ENCODE data around the gene ERAL1. TPM values are rescaled to one million over a fixed set of nuclear protein-coding genes. Genes with fewer than 3 reads are reported as not detected.

ERAL1 gene
- total and polyA plus RNA-seq, 2 donors (not counting 1 experiment from before 2014, with no cell fraction given), result 25.4 to 39.0 TPM

DNA sequence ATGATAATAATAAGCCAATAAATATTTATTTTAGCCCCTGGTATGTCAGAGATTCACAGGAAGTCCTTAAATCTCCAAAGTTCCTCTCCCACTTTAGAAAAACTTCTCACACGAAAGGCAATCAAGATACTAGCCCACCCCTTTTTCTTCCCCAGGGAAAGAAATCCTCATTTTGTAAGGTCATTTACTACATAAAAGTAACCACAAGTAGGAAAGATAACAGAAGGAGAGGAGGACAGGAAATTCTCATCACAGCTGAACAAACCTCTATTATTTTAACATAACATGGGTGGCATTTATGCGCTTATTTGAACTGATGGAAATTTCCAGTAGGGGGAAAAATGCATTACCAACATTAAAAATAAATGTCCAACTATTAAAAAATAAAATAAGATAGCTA is 15.6 kb upstream of the ERAL1 start:
- Histone ChIP-seq H3K36me3 (ENCODE audit: control insufficient read depth, insufficient read depth, low read length) (no peaks in the 10 kb centered on the region), H3K4me1 (ENCODE audit: control insufficient read depth, extremely low read depth, insufficient read depth, low read length) (no peaks in the 10 kb centered on the region), H3K79me2 (ENCODE audit: control insufficient read depth, insufficient read depth, low read length) (peaks cover 37% of the 10 kb centered on the region), H3K4me3 (replicated peaks in 1 of 4; ENCODE audit: control extremely low read depth in 1 of 4, insufficient read depth in 1 of 4, low read depth in 3 of 4, low read length in 4 of 4) (no peak overlapping the region), H3K9ac (ENCODE audit: insufficient read depth, low read length) (no peak overlapping the region), H4K20me1 (ENCODE audit: control insufficient read depth, extremely low read depth, insufficient read depth, low read length) (no peaks in the 10 kb centered on the region), H3K4me2 (ENCODE audit: extremely low read depth, insufficient read depth, low read length) (no peak overlapping the region), H3K27ac (ENCODE audit: insufficient read depth, low read length) (no peak overlapping the region), H3K9me3 (ENCODE audit: control insufficient read depth, insufficient read depth, low read depth, low read length) (no peaks in the 10 kb centered on the region), H3K27me3 (ENCODE audit: control insufficient read depth, insufficient read depth, low read length) (no peaks in the 10 kb centered on the region), H2AFZ (ENCODE audit: low read length) (no peak overlapping the region)
- TF ChIP-seq EZH2 (IDR thresholded peaks at IDR 0.05; ENCODE audit: low read length, missing control alignments), result no peak
- TF ChIP-seq, protein P1, sequence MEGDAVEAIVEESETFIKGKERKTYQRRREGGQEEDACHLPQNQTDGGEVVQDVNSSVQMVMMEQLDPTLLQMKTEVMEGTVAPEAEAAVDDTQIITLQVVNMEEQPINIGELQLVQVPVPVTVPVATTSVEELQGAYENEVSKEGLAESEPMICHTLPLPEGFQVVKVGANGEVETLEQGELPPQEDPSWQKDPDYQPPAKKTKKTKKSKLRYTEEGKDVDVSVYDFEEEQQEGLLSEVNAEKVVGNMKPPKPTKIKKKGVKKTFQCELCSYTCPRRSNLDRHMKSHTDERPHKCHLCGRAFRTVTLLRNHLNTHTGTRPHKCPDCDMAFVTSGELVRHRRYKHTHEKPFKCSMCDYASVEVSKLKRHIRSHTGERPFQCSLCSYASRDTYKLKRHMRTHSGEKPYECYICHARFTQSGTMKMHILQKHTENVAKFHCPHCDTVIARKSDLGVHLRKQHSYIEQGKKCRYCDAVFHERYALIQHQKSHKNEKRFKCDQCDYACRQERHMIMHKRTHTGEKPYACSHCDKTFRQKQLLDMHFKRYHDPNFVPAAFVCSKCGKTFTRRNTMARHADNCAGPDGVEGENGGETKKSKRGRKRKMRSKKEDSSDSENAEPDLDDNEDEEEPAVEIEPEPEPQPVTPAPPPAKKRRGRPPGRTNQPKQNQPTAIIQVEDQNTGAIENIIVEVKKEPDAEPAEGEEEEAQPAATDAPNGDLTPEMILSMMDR (conservative IDR thresholded peaks at IDR 0.05 in 1 of 2, IDR thresholded peaks at IDR 0.05 in 1 of 2; ENCODE audit: low read depth in 1 of 2, low read length in 2 of 2), result no peak
- DNase-seq (ENCODE audit: low read depth in 2 of 2), result no peak

- Histone ChIP-seq H3K4me1 (ENCODE audit: control insufficient read depth, extremely low read depth, insufficient read depth, low read length) (no peaks in the 10 kb centered on the region), H3K9me3 (ENCODE audit: control insufficient read depth, insufficient read depth, low read depth, low read length) (no peaks in the 10 kb centered on the region), H4K20me1 (ENCODE audit: control insufficient read depth, extremely low read depth, insufficient read depth, low read length) (no peaks in the 10 kb centered on the region), H3K36me3 (ENCODE audit: control insufficient read depth, insufficient read depth, low read length) (no peaks in the 10 kb centered on the region), H3K27me3 (ENCODE audit: control insufficient read depth, insufficient read depth, low read length) (no peaks in the 10 kb centered on the region), H2AFZ (ENCODE audit: low read length) (peak overlapping the region; percentile 85), H3K79me2 (ENCODE audit: control insufficient read depth, insufficient read depth, low read length) (peaks cover 32% of the 10 kb centered on the region), H3K9ac (ENCODE audit: insufficient read depth, low read length) (no peak overlapping the region), H3K4me2 (ENCODE audit: extremely low read depth, insufficient read depth, low read length) (peak overlapping the region; percentile 92), H3K4me3 (replicated peaks in 1 of 4; ENCODE audit: control extremely low read depth in 1 of 4, insufficient read depth in 1 of 4, low read depth in 3 of 4, low read length in 4 of 4) (peak overlapping the region; percentile 82 to 98 (median 89)), H3K27ac (ENCODE audit: insufficient read depth, low read length) (peak overlapping the region; percentile 74)
- peak in 1 of 2 donors; percentile 23 for DNase-seq (ENCODE audit: low read depth in 2 of 2)
- TF ChIP-seq, protein P1 (conservative IDR thresholded peaks at IDR 0.05 in 1 of 2, IDR thresholded peaks at IDR 0.05 in 1 of 2; ENCODE audit: low read depth in 1 of 2, low read length in 2 of 2), result no peak
- TF ChIP-seq EZH2 (IDR thresholded peaks at IDR 0.05; ENCODE audit: low read length, missing control alignments), result no peak
Observed at GRCh38 chr17:28841901-28842281, 12.9 kb upstream of the ERAL1 start.

- peak within 1 kb of the TSS; percentile 95 for H2AFZ ChIP-seq (ENCODE audit: low read length)
- TF ChIP-seq, protein P1 (conservative IDR thresholded peaks at IDR 0.05 in 1 of 2, IDR thresholded peaks at IDR 0.05 in 1 of 2; ENCODE audit: low read depth in 1 of 2, low read length in 2 of 2), result no peak
- TF ChIP-seq EZH2 (IDR thresholded peaks at IDR 0.05; ENCODE audit: low read length, missing control alignments), result no peak
- no peaks in the 10 kb centered on the region for H3K36me3 ChIP-seq (ENCODE audit: control insufficient read depth, insufficient read depth, low read length)
- DNase-seq (ENCODE audit: low read depth in 2 of 2), result peak; percentile 73 to 77
- H3K9ac ChIP-seq (ENCODE audit: insufficient read depth, low read length), result peak within 1 kb of the TSS; percentile 75
- H4K20me1 ChIP-seq (ENCODE audit: control insufficient read depth, extremely low read depth, insufficient read depth, low read length), result no peaks in the 10 kb centered on the region
- H3K4me2 ChIP-seq (ENCODE audit: extremely low read depth, insufficient read depth, low read length), result peak within 1 kb of the TSS; percentile 92
- no peaks in the 10 kb centered on the region for H3K27me3 ChIP-seq (ENCODE audit: control insufficient read depth, insufficient read depth, low read length)
- H3K4me3 ChIP-seq (replicated peaks in 1 of 4; ENCODE audit: control extremely low read depth in 1 of 4, insufficient read depth in 1 of 4, low read depth in 3 of 4, low read length in 4 of 4), result peak within 1 kb of the TSS; percentile 82 to 98 (median 89)
- no peaks in the 10 kb centered on the region for H3K9me3 ChIP-seq (ENCODE audit: control insufficient read depth, insufficient read depth, low read depth, low read length)
- peaks cover 32% of the 10 kb centered on the region for H3K79me2 ChIP-seq (ENCODE audit: control insufficient read depth, insufficient read depth, low read length)
- peak within 1 kb of the TSS; percentile 74 for H3K27ac ChIP-seq (ENCODE audit: insufficient read depth, low read length)
- no peaks in the 10 kb centered on the region for H3K4me1 ChIP-seq (ENCODE audit: control insufficient read depth, extremely low read depth, insufficient read depth, low read length)
Observed at GRCh38 chr17:28842282-28843012, 12.4 kb upstream of the ERAL1 start, which contains the start of gene FAM222B. TSS of gene FAM222B (minus strand) at chr17:28842790. CDS start at chr17:28766667, 76,123 bp downstream.

All from fibroblast of lung (primary cell).